Measurements from ENCODE around the gene EPB41L4B.
"Not testable (repeated sequence)": the region's sequence is repeated elsewhere in the genome, so short reads cannot be mapped to it uniquely, and the experiment has no call there.

The EPB41L4B gene

GRCh38 chr9:109342878-109343277 is 22.0 kb upstream of the EPB41L4B start:
- no peak for ATAC-seq (ENCODE audit: low read depth)
- H3K27ac ChIP-seq (ENCODE audit: poor library complexity, severe bottlenecking) = no peak overlapping the region
- no peaks in the 10 kb centered on the region for H3K36me3 ChIP-seq (ENCODE audit: low read depth)
- H3K4me1 ChIP-seq (ENCODE audit: insufficient read depth, poor library complexity, severe bottlenecking) = peaks cover 18% of the 10 kb centered on the region
- H3K27me3 ChIP-seq (ENCODE audit: insufficient read depth, poor library complexity, severe bottlenecking) = no peaks in the 10 kb centered on the region
- no peaks in the 10 kb centered on the region for H3K9me3 ChIP-seq (ENCODE audit: severe bottlenecking)
- no peak for DNase-seq (ENCODE audit: low spot score)
- no peak overlapping the region for H3K4me3 ChIP-seq (ENCODE audit: severe bottlenecking)
- TF ChIP-seq, protein P1, sequence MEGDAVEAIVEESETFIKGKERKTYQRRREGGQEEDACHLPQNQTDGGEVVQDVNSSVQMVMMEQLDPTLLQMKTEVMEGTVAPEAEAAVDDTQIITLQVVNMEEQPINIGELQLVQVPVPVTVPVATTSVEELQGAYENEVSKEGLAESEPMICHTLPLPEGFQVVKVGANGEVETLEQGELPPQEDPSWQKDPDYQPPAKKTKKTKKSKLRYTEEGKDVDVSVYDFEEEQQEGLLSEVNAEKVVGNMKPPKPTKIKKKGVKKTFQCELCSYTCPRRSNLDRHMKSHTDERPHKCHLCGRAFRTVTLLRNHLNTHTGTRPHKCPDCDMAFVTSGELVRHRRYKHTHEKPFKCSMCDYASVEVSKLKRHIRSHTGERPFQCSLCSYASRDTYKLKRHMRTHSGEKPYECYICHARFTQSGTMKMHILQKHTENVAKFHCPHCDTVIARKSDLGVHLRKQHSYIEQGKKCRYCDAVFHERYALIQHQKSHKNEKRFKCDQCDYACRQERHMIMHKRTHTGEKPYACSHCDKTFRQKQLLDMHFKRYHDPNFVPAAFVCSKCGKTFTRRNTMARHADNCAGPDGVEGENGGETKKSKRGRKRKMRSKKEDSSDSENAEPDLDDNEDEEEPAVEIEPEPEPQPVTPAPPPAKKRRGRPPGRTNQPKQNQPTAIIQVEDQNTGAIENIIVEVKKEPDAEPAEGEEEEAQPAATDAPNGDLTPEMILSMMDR (IDR thresholded peaks at IDR 0.05; ENCODE audit: poor library complexity, severe bottlenecking) = no peak

GRCh38 chr9:109341561-109341960 is 20.7 kb upstream of the EPB41L4B start:
- Histone ChIP-seq H3K9me3 (ENCODE audit: severe bottlenecking) (no peaks in the 10 kb centered on the region), H3K27ac (ENCODE audit: poor library complexity, severe bottlenecking) (no peak overlapping the region), H3K27me3 (ENCODE audit: insufficient read depth, poor library complexity, severe bottlenecking) (no peaks in the 10 kb centered on the region), H3K4me1 (ENCODE audit: insufficient read depth, poor library complexity, severe bottlenecking) (peaks cover 18% of the 10 kb centered on the region), H3K36me3 (ENCODE audit: low read depth) (no peaks in the 10 kb centered on the region), H3K4me3 (ENCODE audit: severe bottlenecking) (no peak overlapping the region)
- TF ChIP-seq, protein P1 (IDR thresholded peaks at IDR 0.05; ENCODE audit: poor library complexity, severe bottlenecking) = no peak
- ATAC-seq (ENCODE audit: low read depth) (no peak), DNase-seq (ENCODE audit: low spot score) (no peak)

- H3K27ac ChIP-seq (ENCODE audit: poor library complexity, severe bottlenecking); H3K36me3 ChIP-seq (ENCODE audit: low read depth); ATAC-seq (ENCODE audit: low read depth); H3K27me3 ChIP-seq (ENCODE audit: insufficient read depth, poor library complexity, severe bottlenecking); H3K9me3 ChIP-seq (ENCODE audit: severe bottlenecking); H3K4me3 ChIP-seq (ENCODE audit: severe bottlenecking); DNase-seq (ENCODE audit: low spot score): not testable (repeated sequence)
- H3K4me1 ChIP-seq (ENCODE audit: insufficient read depth, poor library complexity, severe bottlenecking) = peaks cover 19% of the 10 kb centered on the region
Measured at GRCh38 chr9:109340979-109341378, 20.1 kb upstream of the EPB41L4B start.

GRCh38 chr9:109336409-109336808 is 15.6 kb upstream of the EPB41L4B start:
- no peak overlapping the region for H3K4me3 ChIP-seq (ENCODE audit: severe bottlenecking)
- TF ChIP-seq, protein P1 (IDR thresholded peaks at IDR 0.05; ENCODE audit: poor library complexity, severe bottlenecking) = no peak
- ATAC-seq (ENCODE audit: low read depth) (no peak), DNase-seq (ENCODE audit: low spot score) (no peak)
- no peaks in the 10 kb centered on the region for H3K36me3 ChIP-seq (ENCODE audit: low read depth)
- H3K27ac ChIP-seq (ENCODE audit: poor library complexity, severe bottlenecking) = no peak overlapping the region
- no peaks in the 10 kb centered on the region for H3K9me3 ChIP-seq (ENCODE audit: severe bottlenecking)
- H3K27me3 ChIP-seq (ENCODE audit: insufficient read depth, poor library complexity, severe bottlenecking) = no peaks in the 10 kb centered on the region
- peaks cover 10% of the 10 kb centered on the region for H3K4me1 ChIP-seq (ENCODE audit: insufficient read depth, poor library complexity, severe bottlenecking)

DNA sequence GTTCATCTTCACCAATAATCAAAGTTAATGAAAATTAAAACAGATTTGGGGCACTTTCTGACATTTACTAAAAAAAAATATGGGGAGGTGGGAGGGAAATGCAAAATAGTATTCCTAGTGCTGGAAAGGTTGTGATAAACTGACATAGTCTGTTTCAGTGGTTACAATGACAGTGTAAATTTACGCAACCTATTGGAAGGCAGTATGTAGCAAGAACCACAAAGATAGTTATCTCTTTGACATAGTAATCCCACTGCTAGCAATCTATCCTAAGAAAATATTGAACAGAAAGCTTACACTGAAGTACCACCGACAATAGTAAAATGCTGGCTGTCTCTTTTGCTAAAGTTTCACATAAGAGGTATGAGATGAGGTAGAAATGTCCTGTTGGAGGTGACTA is 15.1 kb upstream of the EPB41L4B start:
- no peak for DNase-seq (ENCODE audit: low spot score)
- no peak for ATAC-seq (ENCODE audit: low read depth)
- Histone ChIP-seq H3K4me3 (ENCODE audit: severe bottlenecking) (no peak overlapping the region), H3K9me3 (ENCODE audit: severe bottlenecking) (no peaks in the 10 kb centered on the region), H3K36me3 (ENCODE audit: low read depth) (no peaks in the 10 kb centered on the region), H3K4me1 (ENCODE audit: insufficient read depth, poor library complexity, severe bottlenecking) (peaks cover 15% of the 10 kb centered on the region), H3K27me3 (ENCODE audit: insufficient read depth, poor library complexity, severe bottlenecking) (no peaks in the 10 kb centered on the region), H3K27ac (ENCODE audit: poor library complexity, severe bottlenecking) (no peak overlapping the region)
- TF ChIP-seq, protein P1 (IDR thresholded peaks at IDR 0.05; ENCODE audit: poor library complexity, severe bottlenecking) = no peak

Measured in RWPE2 (cell line).